SH-SY5Y (cell line): ENCODE measurements around the gene GAS1.

Experiments
- GATA2 ChIP-seq: IDR thresholded peaks from 2 replicates; pipeline ENCODE4 v1.6.1; 2011; ENCODE audit warnings: mild to moderate bottlenecking, low read depth, low read length
- GATA3 ChIP-seq: IDR thresholded peaks from 2 replicates; pipeline ENCODE4 v1.6.1; 2011; ENCODE audit warnings: low read depth, mild to moderate bottlenecking, low read length, moderate library complexity

DNA sequence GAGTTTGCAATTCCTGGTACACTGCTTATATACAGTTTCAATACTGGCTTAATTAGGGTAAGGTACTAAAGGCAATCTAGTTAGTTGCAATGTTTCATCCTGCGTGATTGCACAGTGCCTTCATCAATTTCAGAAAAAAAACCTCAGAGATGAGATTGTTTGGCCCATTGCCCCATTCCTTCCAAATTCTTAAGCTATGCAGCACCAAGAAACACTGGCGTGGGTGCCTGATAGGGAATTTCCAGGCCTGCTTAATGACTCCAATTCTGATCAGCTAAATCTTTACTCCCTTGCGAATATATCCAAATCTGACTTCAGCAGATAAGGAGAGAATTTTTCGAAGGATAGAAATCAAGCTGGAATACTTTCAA, 35.9 kb upstream of the GAS1 start:
- no peak for TF ChIP-seq GATA2
- TF ChIP-seq GATA3, result no peak
